Astrocyte (in vitro differentiated cells and primary cell): Measurements from ENCODE around the gene SCN2B. TPM values are rescaled to one million over a fixed set of nuclear protein-coding genes. Genes with fewer than 3 reads are reported as not detected.

Experiments
- DNase-seq: peaks from one replicate; pipeline ENCODE4 v3.0.0-alpha.2; 2010; ENCODE audit warnings: low read depth
- FAIRE-seq: peaks from 2 replicates; lab custom pipeline; 2011; peaks lifted over from hg19 to GRCh38; lab: Jason Lieb, UNC
- H2AFZ ChIP-seq: 2 replicates; pipeline ENCODE4 v1.6.0; 2012; ENCODE audit warnings: low read depth, low read length, inconsistent platforms
- H3K27ac ChIP-seq: 2 replicates; pipeline ENCODE4 v1.5.1; 2011; ENCODE audit warnings: low read depth, low read length, inconsistent platforms
- H3K27me3 ChIP-seq: 2 replicates; pipeline ENCODE4 v1.6.0; 2011; ENCODE audit warnings: low read length, inconsistent platforms; ENCODE audit not compliant: insufficient read depth
- H3K36me3 ChIP-seq: 2 replicates; pipeline ENCODE4 v1.5.1; 2011; ENCODE audit warnings: low read length, inconsistent platforms; ENCODE audit not compliant: insufficient read depth
- H3K4me1 ChIP-seq: 2 replicates; pipeline ENCODE4 v1.5.1; 2011; ENCODE audit warnings: low read length, inconsistent platforms; ENCODE audit not compliant: insufficient read depth
- H3K4me2 ChIP-seq: 2 replicates; pipeline ENCODE4 v1.6.0; 2012; ENCODE audit warnings: low read length, inconsistent platforms
- H3K4me3 ChIP-seq: 2 replicates; pipeline ENCODE4 v1.5.1; 2011; ENCODE audit warnings: low read depth, mild to moderate bottlenecking, low read length, inconsistent platforms; ENCODE audit not compliant: insufficient read depth
- H3K79me2 ChIP-seq: 2 replicates; pipeline ENCODE4 v1.6.0; 2012; ENCODE audit warnings: mild to moderate bottlenecking, low read length, inconsistent platforms; ENCODE audit not compliant: insufficient read depth
- H3K9ac ChIP-seq: 2 replicates; pipeline ENCODE4 v1.6.0; 2012; ENCODE audit warnings: mild to moderate bottlenecking, low read length, inconsistent platforms
- H3K9me3 ChIP-seq: 2 replicates; pipeline ENCODE4 v1.5.1; 2012; ENCODE audit warnings: low read depth, mild to moderate bottlenecking, low read length, inconsistent platforms; ENCODE audit not compliant: insufficient read depth
- H4K20me1 ChIP-seq: 2 replicates; pipeline ENCODE4 v1.6.0; 2012; ENCODE audit warnings: low read length, inconsistent platforms; ENCODE audit not compliant: insufficient read depth
- H3K27ac Mint-ChIP-seq: one replicate; pipeline ENCODE4 v1.8.0; 2021; ENCODE audit warnings: mild to moderate bottlenecking, mixed read lengths; ENCODE audit not compliant: unreplicated experiment
- H3K27me3 Mint-ChIP-seq: one replicate; pipeline ENCODE4 v1.8.0; 2021; ENCODE audit warnings: low read depth, mixed read lengths; ENCODE audit not compliant: unreplicated experiment
- H3K36me3 Mint-ChIP-seq: one replicate; pipeline ENCODE4 v1.8.0; 2021; ENCODE audit warnings: low read depth, mixed read lengths; ENCODE audit not compliant: unreplicated experiment
- H3K4me1 Mint-ChIP-seq: one replicate; pipeline ENCODE4 v1.8.0; 2021; ENCODE audit warnings: low read depth, mixed read lengths; ENCODE audit not compliant: unreplicated experiment
- H3K4me3 Mint-ChIP-seq: one replicate; pipeline ENCODE4 v1.8.0; 2021; ENCODE audit warnings: mild to moderate bottlenecking, moderate library complexity, mixed read lengths; ENCODE audit not compliant: unreplicated experiment
- H3K9me3 Mint-ChIP-seq: one replicate; pipeline ENCODE4 v1.8.0; 2021; ENCODE audit warnings: mild to moderate bottlenecking, mixed read lengths; ENCODE audit not compliant: unreplicated experiment
- EZH2 ChIP-seq: IDR thresholded peaks from 2 replicates; pipeline ENCODE4 v1.6.1; 2012; ENCODE audit warnings: mild to moderate bottlenecking, low read length, inconsistent platforms; ENCODE audit not compliant: insufficient read depth
- total RNA-seq: library from RNA; stranded (reverse); gene quantifications from 2 replicates; pipeline ENCODE4 v1.2.1, GENCODE V29; 2021
- TF ChIP-seq, protein P1 (sequence below): IDR thresholded peaks from 2 replicates; pipeline ENCODE4 v1.5.1; 2011; ENCODE audit warnings: low read depth, mild to moderate bottlenecking, inconsistent platforms, low read length, moderate library complexity; ENCODE audit not compliant: insufficient read depth

The SCN2B gene
- total RNA-seq, 1 donor from 2014 or later: 0.18 TPM

DNA sequence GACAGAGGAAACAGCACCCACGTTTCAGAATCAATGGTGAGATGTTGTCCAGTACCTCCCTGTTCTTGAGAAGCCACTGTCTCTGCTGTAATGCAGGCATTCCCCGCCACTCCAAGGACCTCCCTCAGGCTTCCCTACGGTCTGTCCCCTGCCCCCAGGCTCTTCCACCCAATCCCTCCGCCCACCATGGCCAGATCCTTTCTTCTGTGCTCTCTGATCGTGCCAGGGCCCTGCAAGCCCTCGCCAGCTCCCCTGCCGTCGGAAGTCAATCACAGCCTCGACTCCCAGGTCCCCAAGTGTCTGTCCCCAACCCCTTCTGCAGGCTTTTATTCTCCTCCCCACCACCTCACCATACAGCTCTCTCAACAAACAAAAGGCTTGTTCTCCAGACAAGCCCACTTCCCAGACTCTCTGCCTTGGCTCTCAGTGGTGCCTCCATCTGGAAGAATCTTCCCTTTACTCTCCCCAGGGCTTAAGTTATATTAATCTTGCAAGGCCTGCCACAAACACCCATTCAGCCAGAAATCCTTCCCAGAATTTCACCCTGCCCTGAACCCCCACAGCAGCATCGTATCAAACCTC, 37.5 kb downstream of the SCN2B start:
- Histone ChIP-seq H3K27me3 (peaks cover 23% of the 10 kb centered on the region), H3K36me3 (no peaks in the 10 kb centered on the region), H3K4me3 (no peak overlapping the region), H3K79me2 (no peaks in the 10 kb centered on the region), H3K27ac (no peak overlapping the region), H3K4me1 (no peaks in the 10 kb centered on the region), H4K20me1 (no peaks in the 10 kb centered on the region), H3K4me2 (no peak overlapping the region), H3K9ac (no peak overlapping the region), H2AFZ (no peak overlapping the region), H3K9me3 (no peaks in the 10 kb centered on the region)
- TF ChIP-seq EZH2: no peak
- TF ChIP-seq, protein P1, sequence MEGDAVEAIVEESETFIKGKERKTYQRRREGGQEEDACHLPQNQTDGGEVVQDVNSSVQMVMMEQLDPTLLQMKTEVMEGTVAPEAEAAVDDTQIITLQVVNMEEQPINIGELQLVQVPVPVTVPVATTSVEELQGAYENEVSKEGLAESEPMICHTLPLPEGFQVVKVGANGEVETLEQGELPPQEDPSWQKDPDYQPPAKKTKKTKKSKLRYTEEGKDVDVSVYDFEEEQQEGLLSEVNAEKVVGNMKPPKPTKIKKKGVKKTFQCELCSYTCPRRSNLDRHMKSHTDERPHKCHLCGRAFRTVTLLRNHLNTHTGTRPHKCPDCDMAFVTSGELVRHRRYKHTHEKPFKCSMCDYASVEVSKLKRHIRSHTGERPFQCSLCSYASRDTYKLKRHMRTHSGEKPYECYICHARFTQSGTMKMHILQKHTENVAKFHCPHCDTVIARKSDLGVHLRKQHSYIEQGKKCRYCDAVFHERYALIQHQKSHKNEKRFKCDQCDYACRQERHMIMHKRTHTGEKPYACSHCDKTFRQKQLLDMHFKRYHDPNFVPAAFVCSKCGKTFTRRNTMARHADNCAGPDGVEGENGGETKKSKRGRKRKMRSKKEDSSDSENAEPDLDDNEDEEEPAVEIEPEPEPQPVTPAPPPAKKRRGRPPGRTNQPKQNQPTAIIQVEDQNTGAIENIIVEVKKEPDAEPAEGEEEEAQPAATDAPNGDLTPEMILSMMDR: no peak
- no peaks in the 10 kb centered on the region for H3K4me1 Mint-ChIP-seq
- FAIRE-seq (no peak), DNase-seq (no peak)
- H3K4me3 Mint-ChIP-seq: no peak overlapping the region
- H3K27ac Mint-ChIP-seq: no peak overlapping the region
- peaks cover 80% of the 10 kb centered on the region for H3K27me3 Mint-ChIP-seq
- no peaks in the 10 kb centered on the region for H3K36me3 Mint-ChIP-seq
- H3K9me3 Mint-ChIP-seq: no peaks in the 10 kb centered on the region

DNA sequence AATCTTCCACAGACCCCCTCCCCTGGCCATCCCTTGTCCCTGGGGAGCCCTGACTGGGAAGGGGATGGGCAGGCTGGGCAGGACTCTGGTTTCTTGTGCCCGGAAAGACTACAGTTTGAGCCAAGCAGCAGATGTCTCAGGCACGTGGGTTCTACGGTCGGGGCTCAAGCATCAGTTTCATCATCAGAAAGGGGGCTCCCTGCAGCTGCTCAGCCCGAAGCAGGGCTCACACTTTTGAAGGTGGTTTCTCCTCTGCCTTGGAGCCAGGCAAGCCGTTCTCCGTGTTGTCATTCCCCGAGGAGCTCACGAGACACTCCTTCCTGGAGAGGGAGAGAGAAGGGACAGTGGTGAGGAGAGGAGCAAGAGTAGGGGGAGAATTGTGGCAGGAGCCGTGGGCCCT, 39.6 kb downstream of the SCN2B start:
- Histone ChIP-seq H3K9me3 (no peaks in the 10 kb centered on the region), H3K36me3 (no peaks in the 10 kb centered on the region), H3K79me2 (no peaks in the 10 kb centered on the region), H2AFZ (no peak overlapping the region), H3K27me3 (peaks cover 10% of the 10 kb centered on the region), H3K4me1 (no peaks in the 10 kb centered on the region), H3K9ac (no peak overlapping the region), H4K20me1 (no peaks in the 10 kb centered on the region), H3K4me2 (no peak overlapping the region), H3K27ac (no peak overlapping the region), H3K4me3 (no peak overlapping the region)
- no peaks in the 10 kb centered on the region for H3K4me1 Mint-ChIP-seq
- H3K27ac Mint-ChIP-seq: no peak overlapping the region
- no peak overlapping the region for H3K4me3 Mint-ChIP-seq
- peaks cover 80% of the 10 kb centered on the region for H3K27me3 Mint-ChIP-seq
- DNase-seq (no peak), FAIRE-seq (no peak)
- H3K36me3 Mint-ChIP-seq: no peaks in the 10 kb centered on the region
- H3K9me3 Mint-ChIP-seq: no peaks in the 10 kb centered on the region
- TF ChIP-seq, protein P1: no peak
- TF ChIP-seq EZH2: no peak

DNA sequence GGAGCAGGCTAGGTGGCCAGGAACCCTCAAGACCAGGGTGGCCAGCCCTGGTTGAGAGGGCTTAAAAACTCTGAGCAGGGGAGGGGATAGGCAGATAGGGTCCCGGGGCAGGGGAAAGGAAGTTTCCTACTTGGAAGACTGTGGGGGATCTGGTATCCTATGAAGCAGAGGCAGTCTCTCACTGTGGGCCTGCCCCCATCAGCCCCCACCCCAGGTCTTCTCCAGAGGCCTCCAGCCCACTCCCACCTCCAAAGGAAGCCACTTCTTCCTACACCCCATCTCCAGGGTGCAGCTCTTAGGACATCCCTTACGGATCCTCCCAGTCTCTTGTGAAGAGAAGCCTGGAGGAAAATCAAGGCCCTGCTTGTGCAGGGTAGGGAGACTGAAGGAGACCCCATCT, 40.1 kb downstream of the SCN2B start:
- DNase-seq (no peak), FAIRE-seq (no peak)
- Histone ChIP-seq H3K4me2 (no peak overlapping the region), H4K20me1 (no peaks in the 10 kb centered on the region), H3K4me3 (no peak overlapping the region), H2AFZ (no peak overlapping the region), H3K36me3 (no peaks in the 10 kb centered on the region), H3K27me3 (peaks cover 8% of the 10 kb centered on the region), H3K4me1 (no peaks in the 10 kb centered on the region), H3K27ac (no peak overlapping the region), H3K9me3 (no peaks in the 10 kb centered on the region), H3K79me2 (no peaks in the 10 kb centered on the region), H3K9ac (no peak overlapping the region)
- no peaks in the 10 kb centered on the region for H3K4me1 Mint-ChIP-seq
- TF ChIP-seq, protein P1: no peak
- no peak for TF ChIP-seq EZH2
- H3K27ac Mint-ChIP-seq: no peak overlapping the region
- H3K9me3 Mint-ChIP-seq: no peaks in the 10 kb centered on the region
- no peak overlapping the region for H3K4me3 Mint-ChIP-seq
- H3K36me3 Mint-ChIP-seq: no peaks in the 10 kb centered on the region
- peaks cover 80% of the 10 kb centered on the region for H3K27me3 Mint-ChIP-seq
